Spleen (tissue), 11 donors: Measurements from ENCODE around the gene DPPA5. TPM values are rescaled to one million over a fixed set of nuclear protein-coding genes. Genes with fewer than 3 reads are reported as not detected.
"Not testable (repeated sequence)": the region's sequence is repeated elsewhere in the genome, so short reads cannot be mapped to it uniquely, and the experiment has no call there.

Experiments
- DNase-seq: peaks from one replicate; pipeline ENCODE4 v3.0.0-alpha.2; 2020
- H3K27ac ChIP-seq, 8 donors: fragments of 200-600 bp; sonication (generic) in 7 of 8; 1 replicate in 4 of 8; 2 replicates in 4 of 8; pipeline versions ENCODE4 v1.5.0 to v1.8.0; 2016 to 2021; ENCODE audit warnings: inconsistent platforms in 4 of 8, mild to moderate bottlenecking in 4 of 8, moderate library complexity in 1 of 8
- H3K27me3 ChIP-seq, 7 donors: fragments of 200-600 bp; sonication (generic) in 6 of 7; replicated peaks in 1 of 7; 1 replicate in 4 of 7; 2 replicates in 3 of 7; pipeline versions ENCODE4 v1.5.0 to v1.8.0; 2016 to 2021; ENCODE audit warnings: inconsistent platforms in 3 of 7, mild to moderate bottlenecking in 1 of 7
- H3K36me3 ChIP-seq, 6 donors: fragments of 200-600 bp; sonication (generic) in 5 of 6; 1 replicate in 4 of 6; 2 replicates in 2 of 6; pipeline versions ENCODE4 v1.5.0 to v1.8.0; 2016 to 2021; ENCODE audit warnings: inconsistent platforms in 2 of 6
- H3K4me1 ChIP-seq, 6 donors: fragments of 200-600 bp; sonication (generic) in 5 of 6; 1 replicate in 3 of 6; 2 replicates in 3 of 6; pipeline versions ENCODE4 v1.5.0 to v1.8.0; 2016 to 2021; ENCODE audit warnings: inconsistent platforms in 3 of 6
- H3K4me3 ChIP-seq, 8 donors: fragments of 200-600 bp; sonication (generic) in 7 of 8; 1 replicate in 4 of 8; 2 replicates in 4 of 8; pipeline versions ENCODE4 v1.5.0 to v1.8.0; 2016 to 2021; ENCODE audit warnings: inconsistent platforms in 4 of 8, mild to moderate bottlenecking in 4 of 8, moderate library complexity in 2 of 8
- H3K9me3 ChIP-seq, 8 donors: fragments of 200-600 bp; sonication (generic) in 7 of 8; 1 replicate in 4 of 8; 2 replicates in 4 of 8; pipeline versions ENCODE4 v1.5.0 to v1.8.0; 2016 to 2021; ENCODE audit warnings: inconsistent platforms in 4 of 8
- POLR2A ChIP-seq, 3 donors: fragments of 450-650 bp; IDR thresholded peaks; one replicate each; pipeline ENCODE4 v1.5.1; 2017; ENCODE audit warnings: antibody characterized with exemption in 3 of 3, mild to moderate bottlenecking in 1 of 3
- POLR2AphosphoS5 ChIP-seq, 3 donors: sonication (generic); formaldehyde crosslinking; IDR thresholded peaks; one replicate each; pipeline ENCODE4 v1.5.1; 2017; ENCODE audit warnings: antibody characterized with exemption in 3 of 3
- WGBS, 5 donors: extraction: QIAGEN DNeasy Blood & Tissue Kit in 3 of 5; methylation state at CpG; one replicate each; pipeline versions ENCODE4 v1.1.5 to v1.1.7; 2013 to 2018; 5-methylcytosine and 5-hydroxymethylcytosine counted together
- intact Hi-C: fragments of 100-400 bp; cut with DNase I; formaldehyde crosslinking; loops from one replicate; pipeline ENCODE4 v1.15.0; 2023; ENCODE audit warnings: low total_unique reads
- polyA plus RNA-seq, 3 donors: library from polyadenylated mRNA; stranded (reverse); fragments of 200-250 nt; gene quantifications; one replicate each; pipeline ENCODE4 v1.2.1, GENCODE V29; 2013
- small RNA-seq, 4 donors: library from RNA; depleted of rRNA; stranded (forward); fragments of <200 nt; gene quantifications; one replicate each; pipeline ENCODE3, GENCODE V24; 2016
- total RNA-seq, 7 donors: library from RNA; depleted of rRNA in 3 of 7; stranded (reverse); fragments of >200 nt in 3 of 7; fragmentation: NEBNext Ultra II Directional in 4 of 7; extraction: Animal tissue kit (Norgen Biotek cat#: 25700) in 4 of 7; gene quantifications; one replicate each; pipeline versions ENCODE4 v1.1.0 to v1.2.1, GENCODE V29; 2016 to 2021
- TF ChIP-seq, protein P1 (sequence below), 11 experiments: fragments of 200-600 bp in 7 of 11; fragments of 450-650 bp in 4 of 11; sonication (generic) in 4 of 11; IDR thresholded peaks in 8 of 11; conservative IDR thresholded peaks in 3 of 11; 1 replicate in 7 of 11; 2 replicates in 4 of 11; pipeline versions ENCODE4 v1.4.0 to v1.8.0; 2016 to 2021; ENCODE audit warnings: antibody characterized with exemption in 11 of 11, inconsistent platforms in 4 of 11, mild to moderate bottlenecking in 1 of 11
- donor health status: healthy with polysubstance abuse.
- donor health status: DM: no; HTN: no; CAD: no; lungs with moderate emphysema.
- donor health status: DM: no; HTN: no; CAD: no.
- donor health status: Bipolar disorder and iron deficiency.
- donor health status: healthy.
- donor health status: DM: no; HTN: no; CAD: no.
- donor health status: DM: yes; HTN: yes; CAD: no.

DPPA5 gene
- total and polyA plus RNA-seq, 10 donors: not detected

- Histone ChIP-seq H3K36me3 (no peaks in the 10 kb centered on the region), H3K27me3 (peaks cover 0 to 24% (median 0%) of the 10 kb centered on the region in 7 donors), H3K9me3 (no peaks in the 10 kb centered on the region), H3K4me1 (peaks cover 0 to 24% (median 15%) of the 10 kb centered on the region in 6 donors), H3K4me3 (peak overlapping the region in 6 of 8 donors; percentile 48 to 73 (median 66)), H3K27ac (no peak overlapping the region)
- 78 to 84% (median 82%) methylated on average over 26 of the region's 26 CpGs for WGBS, 5 donors
- DNase-seq: no peak
- intact Hi-C loops: no loop called here
- TF ChIP-seq POLR2A (IDR thresholded peaks at IDR 0.05) (no peak), POLR2AphosphoS5 (IDR thresholded peaks at IDR 0.05) (no peak)
- TF ChIP-seq, protein P1, sequence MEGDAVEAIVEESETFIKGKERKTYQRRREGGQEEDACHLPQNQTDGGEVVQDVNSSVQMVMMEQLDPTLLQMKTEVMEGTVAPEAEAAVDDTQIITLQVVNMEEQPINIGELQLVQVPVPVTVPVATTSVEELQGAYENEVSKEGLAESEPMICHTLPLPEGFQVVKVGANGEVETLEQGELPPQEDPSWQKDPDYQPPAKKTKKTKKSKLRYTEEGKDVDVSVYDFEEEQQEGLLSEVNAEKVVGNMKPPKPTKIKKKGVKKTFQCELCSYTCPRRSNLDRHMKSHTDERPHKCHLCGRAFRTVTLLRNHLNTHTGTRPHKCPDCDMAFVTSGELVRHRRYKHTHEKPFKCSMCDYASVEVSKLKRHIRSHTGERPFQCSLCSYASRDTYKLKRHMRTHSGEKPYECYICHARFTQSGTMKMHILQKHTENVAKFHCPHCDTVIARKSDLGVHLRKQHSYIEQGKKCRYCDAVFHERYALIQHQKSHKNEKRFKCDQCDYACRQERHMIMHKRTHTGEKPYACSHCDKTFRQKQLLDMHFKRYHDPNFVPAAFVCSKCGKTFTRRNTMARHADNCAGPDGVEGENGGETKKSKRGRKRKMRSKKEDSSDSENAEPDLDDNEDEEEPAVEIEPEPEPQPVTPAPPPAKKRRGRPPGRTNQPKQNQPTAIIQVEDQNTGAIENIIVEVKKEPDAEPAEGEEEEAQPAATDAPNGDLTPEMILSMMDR (IDR thresholded peaks at IDR 0.05 in 8 of 11, conservative IDR thresholded peaks at IDR 0.05 in 3 of 11): no peak
Measured at GRCh38 chr6:73308712-73309534, 45.2 kb downstream of the DPPA5 start.

DNA sequence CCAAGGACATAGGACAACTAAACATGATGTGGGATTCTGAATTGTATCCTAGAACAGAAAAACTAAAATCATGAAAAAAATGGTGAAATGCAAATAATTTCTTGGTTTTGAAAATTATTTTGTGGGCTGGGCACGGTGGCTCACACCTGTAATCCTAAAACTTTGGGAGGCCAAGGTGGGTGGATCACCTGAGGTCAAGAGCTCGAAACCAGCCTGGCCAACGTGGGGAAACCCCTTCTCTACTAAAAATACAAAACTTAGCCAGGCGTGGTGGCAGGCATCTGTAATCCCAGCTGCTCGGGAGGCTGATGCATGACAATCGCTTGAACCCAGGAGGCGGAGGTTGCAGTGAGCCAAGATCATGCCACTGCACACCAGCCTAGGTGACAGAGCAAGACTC, 50.3 kb downstream of the DPPA5 start:
- DNase-seq, H3K27ac ChIP-seq, intact Hi-C loops, H3K4me3 ChIP-seq, H3K27me3 ChIP-seq, H3K36me3 ChIP-seq, H3K4me1 ChIP-seq, H3K9me3 ChIP-seq: not testable (repeated sequence)
- 65 to 79% (median 66%) methylated on average over 7 of the region's 7 CpGs for WGBS, 5 donors

Small RNA genes within 50 kb of the gene (small RNA-seq; reads per million reads assigned to genes)
- gene RPL39P3: 0 reads per million in 4 donors

Other genes with a start within 250 kb of the DPPA5 start
- not detected for gene KHDC1L, start 128.8 kb downstream of the DPPA5 start, total RNA-seq
- gene KHDC1L, start 128.8 kb downstream of the DPPA5 start, polyA plus RNA-seq: not detected
- 1 to 10 TPM in 2 of 7 donors, under 1 TPM in 5; 0.54 to 2.2 (median 0.86) TPM for gene KHDC1, start 91.1 kb downstream of the DPPA5 start, total RNA-seq
- 1 to 10 TPM in 2 of 3 donors, under 1 TPM in 1; 0.59 to 1.7 (median 1.0) TPM for gene KHDC1, start 91.1 kb downstream of the DPPA5 start, polyA plus RNA-seq
- not detected for gene KHDC3L, start 8.4 kb upstream of the DPPA5 start, total RNA-seq
- gene KHDC3L, start 8.4 kb upstream of the DPPA5 start, polyA plus RNA-seq: not detected
- under 1 TPM in 1 of 7 donors, not detected in 6; 0.70 TPM for gene OOEP, start 15.6 kb upstream of the DPPA5 start, total RNA-seq
- gene OOEP, start 15.6 kb upstream of the DPPA5 start, polyA plus RNA-seq: under 1 TPM; 0.17 to 0.26 (median 0.19) TPM
- 1 to 10 TPM in 5 of 7 donors, under 1 TPM in 2; 0.34 to 1.5 (median 1.2) TPM for gene DDX43, start 40.6 kb upstream of the DPPA5 start, total RNA-seq
- gene DDX43, start 40.6 kb upstream of the DPPA5 start, polyA plus RNA-seq: under 1 TPM; 0.44 to 0.85 (median 0.45) TPM
- gene CGAS, start 98.0 kb upstream of the DPPA5 start, total RNA-seq: 10 to 100 TPM; 14.4 to 24.3 (median 20.9) TPM
- gene CGAS, start 98.0 kb upstream of the DPPA5 start, polyA plus RNA-seq: 1 to 10 TPM; 3.2 to 8.8 (median 3.5) TPM
- gene MTO1, start 107.5 kb upstream of the DPPA5 start, total RNA-seq: 10 to 100 TPM; 31.7 to 50.2 (median 45.3) TPM
- gene MTO1, start 107.5 kb upstream of the DPPA5 start, polyA plus RNA-seq: 10 to 100 TPM; 17.8 to 26.4 (median 23.6) TPM
- gene EEF1A1, start 166.8 kb upstream of the DPPA5 start, total RNA-seq: over 10,000 TPM in 1 of 7 donors, 1,000 to 10,000 TPM in 6; 7,486 to 10,079 (median 8,893) TPM
- over 10,000 TPM; 12,419 to 13,640 (median 12,484) TPM for gene EEF1A1, start 166.8 kb upstream of the DPPA5 start, polyA plus RNA-seq